NOMO-1 (cell line): ENCODE results near the gene CENPP.
A peak's percentile ranks its signal among the peaks of the same experiment; 100 is the strongest.
"Not testable (repeated sequence)": the region's sequence is repeated elsewhere in the genome, so short reads cannot be mapped to it uniquely, and the experiment has no call there.

Experiments
- DNase-seq, 2 experiments: peaks; one replicate each; lab custom pipeline; 2025; ENCODE audit not compliant: unreplicated experiment in 2 of 2; lab: John Stamatoyannopoulos, UW

CENPP gene

GRCh38 chr9:92573612-92574011, 247.9 kb downstream of the CENPP start:
- DNase-seq: not testable (repeated sequence)

- peak in 1 of 2 experiments; percentile 37 for DNase-seq
Observed at GRCh38 chr9:92576175-92576574, 250.4 kb downstream of the CENPP start.

GRCh38 chr9:92589923-92590322, 264.2 kb downstream of the CENPP start:
- peak in 1 of 2 experiments; percentile 30 for DNase-seq

GRCh38 chr9:92590377-92590776, 264.6 kb downstream of the CENPP start:
- DNase-seq: peak; percentile 77 to 81

- DNase-seq: no peak
Observed at GRCh38 chr9:92592537-92592936, 266.8 kb downstream of the CENPP start.

- peak in 1 of 2 experiments; percentile 31 for DNase-seq
Observed at GRCh38 chr9:92592946-92593861, 267.5 kb downstream of the CENPP start.

GRCh38 chr9:92595075-92595474, 269.3 kb downstream of the CENPP start:
- not testable (repeated sequence) for DNase-seq

GRCh38 chr9:92595930-92596329, 270.2 kb downstream of the CENPP start:
- no peak for DNase-seq

GRCh38 chr9:92598382-92598781, 272.6 kb downstream of the CENPP start:
- DNase-seq: no peak

GRCh38 chr9:92599938-92600461, 274.2 kb downstream of the CENPP start:
- DNase-seq: no peak

- no peak for DNase-seq
Observed at GRCh38 chr9:92600462-92601261, 274.9 kb downstream of the CENPP start.

- no peak for DNase-seq
Observed at GRCh38 chr9:92601451-92601850, 275.7 kb downstream of the CENPP start.

GRCh38 chr9:92602413-92602812, 276.7 kb downstream of the CENPP start:
- DNase-seq: no peak

- DNase-seq: no peak
Observed at GRCh38 chr9:92603100-92603499, 277.3 kb downstream of the CENPP start.

GRCh38 chr9:92603990-92604389, 278.2 kb downstream of the CENPP start:
- DNase-seq: no peak

- DNase-seq: no peak
Observed at GRCh38 chr9:92605224-92605623, 279.5 kb downstream of the CENPP start.

GRCh38 chr9:92607088-92607487, 281.3 kb downstream of the CENPP start:
- DNase-seq: no peak

- no peak for DNase-seq
Observed at GRCh38 chr9:92607773-92608172, 282.0 kb downstream of the CENPP start.

- no peak for DNase-seq
Observed at GRCh38 chr9:92608241-92608908, 282.6 kb downstream of the CENPP start.

- DNase-seq: no peak
Observed at GRCh38 chr9:92608909-92609445, 283.2 kb downstream of the CENPP start.
